Effector CD4-positive, alpha-beta T cell (primary cell): Measurements from ENCODE around the gene CHST2.
"Not testable (repeated sequence)": the region's sequence is repeated elsewhere in the genome, so short reads cannot be mapped to it uniquely, and the experiment has no call there.

Source experiments
- DNase-seq: peaks from one replicate; pipeline ENCODE4 v3.0.0-alpha.2; 2020
- total RNA-seq: gene quantifications from one replicate; lab custom pipeline; 2026; lab: John Stamatoyannopoulos, UW

Gene CHST2
- 8.6 reads per million, percentile 29 among the genes with 10 or more reads in this experiment for total RNA-seq

DNA sequence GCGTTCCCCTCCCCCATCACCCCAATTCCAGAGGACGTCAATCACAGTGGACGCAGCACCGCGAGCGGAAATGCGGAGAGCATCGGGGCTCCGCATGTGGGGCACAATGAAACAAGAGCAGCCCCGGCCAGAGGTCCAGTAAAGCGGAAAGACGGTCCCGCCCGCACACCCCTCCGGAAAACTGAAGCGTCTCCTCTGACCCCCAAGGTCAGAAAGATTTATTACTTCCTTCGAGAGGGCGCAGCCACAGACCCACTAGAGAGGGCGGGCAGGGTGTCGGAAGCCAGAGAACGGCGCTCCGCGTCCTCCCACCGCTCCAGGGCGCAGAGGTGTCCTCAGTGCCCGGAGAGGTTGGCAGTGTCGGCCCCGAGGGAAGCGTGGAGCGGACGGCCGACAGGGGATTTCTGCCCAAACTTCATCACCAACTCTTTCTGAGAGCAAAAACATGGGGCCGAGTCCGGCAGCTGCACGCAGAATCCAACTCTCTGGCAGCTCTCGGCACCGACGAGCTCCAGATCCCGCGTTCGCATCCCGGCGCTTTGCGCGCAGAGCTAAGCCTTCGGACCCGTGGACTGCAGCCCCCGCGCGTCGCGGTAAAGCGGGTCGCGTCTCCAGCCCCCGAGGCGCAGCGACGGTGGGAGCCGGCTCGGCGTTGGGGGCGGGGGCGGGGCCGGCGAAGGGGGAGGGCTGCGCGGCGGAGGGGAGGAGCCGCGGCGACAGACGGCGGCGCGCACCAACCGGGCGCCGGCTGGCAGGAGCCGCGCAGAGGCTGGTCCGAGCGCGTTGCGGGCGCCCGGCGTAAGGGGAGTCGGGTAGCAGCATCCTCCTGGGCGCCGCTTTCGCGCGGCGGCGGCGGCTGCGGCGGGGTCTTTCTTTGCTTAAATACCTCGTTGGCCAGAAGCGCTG, at the start of gene CHST2:
Gene CHST2 (plus strand): TSS at position 763 of the 906 bp plus-strand sequence. CDS start 1,046 bp downstream, outside the sequence.
- peak; percentile 45 for DNase-seq

DNA sequence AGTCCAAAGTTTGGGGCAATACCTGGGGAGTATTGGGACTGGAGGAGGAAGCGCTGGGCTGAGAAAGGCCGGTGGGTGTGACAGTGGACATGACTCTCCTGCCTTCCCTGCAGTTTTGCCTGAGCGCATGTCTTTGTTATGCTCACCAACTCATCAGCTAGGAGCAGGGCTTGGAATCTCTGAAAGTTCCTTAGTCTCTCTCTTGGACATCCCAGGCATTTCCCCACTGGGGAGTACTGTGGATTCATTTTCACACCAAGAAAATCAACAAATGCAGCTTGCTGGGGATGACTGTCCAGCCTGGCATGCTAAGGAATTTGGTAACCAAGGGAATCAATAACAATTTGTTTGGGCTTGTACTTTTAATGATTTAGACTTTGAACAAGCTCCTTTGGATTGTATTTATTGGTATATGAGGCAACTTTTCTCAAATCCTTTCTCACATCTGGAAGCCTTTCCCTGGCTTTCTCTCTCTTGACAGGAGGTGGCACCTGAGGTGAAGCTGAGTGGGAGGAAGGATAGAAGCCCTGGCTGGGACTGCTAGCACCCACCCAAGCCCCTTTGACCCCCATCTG, 48.5 kb upstream of the CHST2 start:
- no peak for DNase-seq

DNA sequence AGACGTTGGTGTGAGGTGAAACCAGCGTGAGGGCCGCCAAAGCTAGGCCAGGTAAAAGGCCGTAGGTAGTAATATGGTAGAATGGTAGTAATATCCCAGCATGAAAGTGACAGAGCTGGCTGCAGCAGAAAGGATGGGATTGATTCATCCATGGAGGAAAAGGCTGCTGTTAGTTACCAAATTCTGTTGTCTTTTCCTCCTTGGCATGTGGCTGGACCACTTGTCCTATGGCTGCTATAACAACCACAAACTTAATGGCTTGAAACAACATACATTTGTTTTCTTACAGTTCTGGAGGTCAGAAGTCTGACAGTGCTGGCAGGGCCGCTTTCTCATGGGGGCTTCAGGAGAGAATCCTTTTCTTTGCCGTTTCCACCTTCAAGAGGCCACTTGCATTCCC, 47.8 kb upstream of the CHST2 start:
- no peak for DNase-seq

DNA sequence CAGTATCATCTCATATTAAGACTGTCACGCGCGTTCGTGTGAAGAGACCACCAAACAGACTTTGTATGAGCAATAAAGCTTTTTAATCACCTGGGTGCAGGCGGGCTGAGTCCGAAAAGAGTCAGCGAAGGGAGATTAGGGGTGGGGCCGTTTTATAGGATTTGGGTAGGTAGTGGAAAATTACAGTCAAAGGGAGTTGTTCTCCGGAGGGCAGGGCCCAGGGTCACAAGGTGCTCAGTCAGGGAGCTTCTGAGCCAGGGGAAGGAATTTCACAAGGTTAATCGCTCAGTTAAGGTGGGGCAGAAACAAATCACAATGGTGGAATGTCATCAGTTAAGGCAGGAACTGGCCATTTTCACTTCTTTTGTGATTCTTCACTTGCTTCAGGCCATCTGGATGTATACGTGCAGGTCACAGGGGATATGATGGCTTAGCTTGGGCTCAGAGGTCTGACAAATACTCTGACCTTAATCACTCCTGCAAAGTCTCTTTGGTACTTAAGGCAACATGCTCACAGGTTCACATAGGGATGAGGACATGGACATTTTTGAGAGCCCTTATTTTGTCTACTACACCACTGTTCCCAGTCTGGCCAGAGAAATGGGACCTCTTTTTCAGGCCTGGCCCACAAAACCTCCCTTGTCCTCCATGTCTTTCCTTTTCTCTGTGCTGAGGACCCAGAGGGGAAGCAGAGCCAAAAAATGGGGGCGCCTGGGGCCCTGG, 47.1 kb upstream of the CHST2 start:
- not testable (repeated sequence) for DNase-seq

GRCh38 chr3:143073541-143073940, 46.0 kb upstream of the CHST2 start:
- not testable (repeated sequence) for DNase-seq

GRCh38 chr3:143073983-143074382, 45.6 kb upstream of the CHST2 start:
- not testable (repeated sequence) for DNase-seq

GRCh38 chr3:143078883-143079282, 40.7 kb upstream of the CHST2 start:
- DNase-seq: no peak

GRCh38 chr3:143080196-143080595, 39.4 kb upstream of the CHST2 start:
- DNase-seq: no peak

GRCh38 chr3:143081365-143081764, 38.2 kb upstream of the CHST2 start:
- no peak for DNase-seq

DNA sequence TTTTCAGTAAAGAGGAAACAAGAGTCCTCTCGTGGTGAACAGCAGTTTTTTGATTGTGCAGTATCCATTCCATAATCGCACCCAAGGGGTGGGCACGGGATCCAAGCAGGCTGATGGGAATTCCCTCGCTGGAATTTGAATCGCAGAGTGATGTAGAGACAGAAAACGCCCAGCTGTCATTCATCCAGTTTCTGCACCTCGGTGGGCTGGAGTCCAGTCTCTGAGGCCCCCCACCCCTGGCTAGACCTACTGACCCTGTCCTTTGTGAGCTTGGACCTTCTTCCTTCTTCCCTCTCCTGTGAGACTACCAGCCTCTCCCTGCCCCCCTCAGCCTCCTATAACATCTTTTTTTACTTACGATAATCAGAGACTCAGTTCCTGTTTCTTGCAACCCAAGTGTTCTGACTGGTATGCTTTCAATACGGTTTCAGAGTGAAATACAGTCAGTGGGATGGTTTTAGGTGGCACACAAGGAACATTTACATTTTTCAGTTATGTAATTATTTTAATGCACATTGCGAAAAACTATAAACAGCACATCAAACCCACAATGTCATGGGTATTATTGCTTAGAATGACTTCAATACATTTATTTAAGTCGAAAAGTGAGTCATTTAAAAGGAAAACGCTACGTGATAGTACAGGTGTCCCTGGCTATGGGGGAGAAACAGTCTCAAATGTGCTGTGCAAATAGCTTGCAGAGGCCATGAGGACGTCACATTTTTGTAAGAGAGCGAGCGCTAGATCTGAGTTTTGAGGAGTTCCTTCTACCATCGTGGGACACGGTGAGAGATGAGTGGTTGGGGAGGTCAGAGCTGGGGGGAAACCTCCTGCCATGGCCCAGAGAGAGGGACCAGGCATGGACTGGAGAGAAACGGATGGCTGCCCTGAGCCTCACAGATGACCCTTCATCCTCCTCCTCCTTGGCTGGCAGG, 37.5 kb upstream of the CHST2 start:
- no peak for DNase-seq

GRCh38 chr3:143083781-143084180, 35.8 kb upstream of the CHST2 start:
- no peak for DNase-seq

DNA sequence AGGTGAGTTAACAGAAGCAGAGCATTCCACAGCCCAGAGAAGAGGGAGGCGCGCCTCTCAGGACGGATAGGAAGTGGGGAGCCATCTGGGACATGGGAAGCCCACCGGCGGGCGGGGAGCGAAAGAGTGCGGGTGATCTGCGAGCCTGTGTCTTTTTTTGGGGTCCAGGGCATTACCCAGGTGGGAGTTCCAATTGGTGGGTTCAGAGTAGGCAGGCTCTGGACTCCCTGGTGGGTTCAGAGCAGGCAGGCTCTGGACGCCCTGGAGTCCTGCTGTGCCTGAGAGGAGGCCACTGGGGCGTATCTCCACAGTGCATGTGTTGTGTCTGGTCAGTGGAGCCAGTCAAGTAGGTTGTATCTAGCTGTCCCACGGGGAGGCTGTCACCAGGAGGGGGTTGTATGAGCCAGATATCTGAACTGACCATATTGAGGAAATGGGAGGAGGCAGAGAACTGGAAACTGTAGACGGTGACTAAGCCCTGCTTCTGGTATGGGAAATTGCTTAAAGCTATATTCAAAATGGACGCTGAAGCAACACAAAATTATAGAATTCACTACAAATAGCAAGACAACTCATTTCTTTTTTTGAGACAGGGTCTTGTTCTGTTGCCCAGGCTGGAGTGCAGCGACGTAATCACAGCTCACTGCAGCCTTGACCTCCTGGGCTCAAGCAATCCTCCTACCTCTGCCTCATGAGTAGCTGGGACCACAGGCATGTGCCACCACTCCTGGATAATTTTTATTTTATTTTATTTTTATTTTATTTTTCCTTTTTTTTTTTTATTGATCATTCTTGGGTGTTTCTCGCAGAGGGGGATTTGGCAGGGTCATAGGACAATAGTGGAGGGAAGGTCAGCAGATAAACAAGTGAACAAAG, 34.5 kb upstream of the CHST2 start:
- DNase-seq: no peak

GRCh38 chr3:143088835-143089234, 30.7 kb upstream of the CHST2 start:
- DNase-seq: no peak

DNA sequence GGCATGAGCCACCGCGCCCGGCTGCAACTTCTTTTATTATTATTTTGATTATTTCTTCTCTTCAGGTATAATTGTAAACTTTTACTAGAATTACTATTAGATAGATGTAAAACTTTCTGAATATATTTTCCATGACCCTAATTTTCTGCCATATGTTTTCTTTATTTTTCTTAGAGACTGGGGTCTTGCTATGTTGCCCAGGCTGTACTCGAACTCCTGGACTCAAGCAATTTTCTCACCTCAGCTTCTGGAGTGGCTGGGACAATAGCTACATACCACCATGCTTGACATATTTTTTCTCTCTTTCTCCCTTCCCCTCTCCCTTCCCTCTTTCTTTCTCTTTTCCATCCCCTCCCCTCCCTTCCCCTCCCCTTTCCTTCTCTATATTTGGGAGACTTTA, 29.6 kb upstream of the CHST2 start:
- DNase-seq: no peak

DNA sequence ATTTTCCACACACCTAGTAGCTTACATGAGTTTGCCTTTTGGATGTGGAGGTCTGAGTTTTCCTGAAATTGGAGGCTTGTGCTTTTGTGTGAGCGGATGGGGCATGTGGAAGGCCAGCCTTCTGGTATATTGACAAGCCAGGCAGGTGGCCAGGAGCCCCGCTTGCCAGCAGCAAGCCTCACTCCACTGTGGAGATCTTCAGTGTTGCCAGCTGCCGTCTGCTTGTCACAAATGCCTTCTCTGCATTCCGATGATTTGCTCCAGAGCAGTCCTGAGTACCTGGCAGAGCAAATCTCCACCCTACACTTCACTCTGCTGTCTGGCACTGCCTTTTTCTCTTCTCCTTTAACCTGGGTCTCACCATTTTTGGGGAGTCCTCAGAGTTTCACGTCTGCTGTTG, 29.1 kb upstream of the CHST2 start:
- DNase-seq: no peak

DNA sequence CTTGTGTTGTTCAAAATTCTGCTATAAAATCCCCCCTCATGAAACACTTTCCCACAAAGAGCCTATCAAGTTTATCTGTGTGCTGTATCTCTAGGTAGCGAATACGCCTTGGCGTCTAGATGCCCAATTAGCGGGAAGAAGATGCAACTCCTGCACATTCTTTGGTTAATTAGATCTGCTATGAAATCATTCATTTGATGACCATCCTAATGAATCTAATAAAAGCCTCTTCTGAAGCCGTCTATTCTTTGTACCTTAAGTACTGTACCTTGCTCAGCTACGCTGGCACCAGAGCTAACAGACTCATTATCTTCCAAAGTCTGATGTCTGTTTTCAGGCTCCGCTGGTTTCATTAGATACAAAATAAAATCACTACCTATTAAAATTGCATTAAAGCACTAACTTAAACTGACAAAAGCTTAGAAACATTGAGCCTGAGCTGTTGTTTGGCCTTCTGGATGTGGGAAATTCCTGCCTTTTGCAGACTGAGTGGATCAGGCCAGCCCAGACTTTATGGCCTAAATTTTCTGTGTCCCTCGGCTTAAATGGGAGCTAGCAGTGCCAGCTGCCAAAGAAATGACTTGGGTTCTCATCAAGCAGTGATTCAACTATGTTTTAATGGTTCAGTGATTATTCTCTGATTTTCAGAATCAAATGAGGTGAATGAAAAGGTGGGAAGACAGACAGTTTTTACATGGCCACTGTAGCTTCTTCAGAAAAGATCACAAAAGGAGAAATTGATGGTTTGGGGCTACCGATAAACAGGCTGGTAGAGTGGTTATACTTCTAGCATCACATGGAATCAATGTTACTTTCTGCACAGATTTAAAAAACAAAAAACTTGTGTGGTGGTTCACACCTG, 28.4 kb upstream of the CHST2 start:
- no peak for DNase-seq

GRCh38 chr3:143092191-143092590, 27.4 kb upstream of the CHST2 start:
- DNase-seq: no peak

DNA sequence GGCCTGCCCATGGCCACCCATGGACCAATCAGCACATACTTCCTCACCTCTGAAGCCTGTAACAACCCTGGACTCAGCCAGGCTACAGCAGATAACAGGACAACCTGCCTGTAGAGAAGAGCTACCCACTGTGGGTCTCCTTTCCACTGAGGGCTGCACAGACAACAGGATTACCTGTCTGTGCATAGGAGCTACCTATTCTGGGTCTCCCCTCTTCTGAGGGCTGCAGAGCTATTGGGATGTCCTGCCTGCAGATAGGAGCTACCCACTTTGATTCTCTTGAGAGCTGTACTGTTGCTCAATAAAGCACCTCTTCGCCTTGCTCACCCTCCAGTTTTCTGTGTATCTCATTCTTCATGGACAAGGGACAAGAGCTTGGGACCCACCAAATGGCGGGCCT, 23.8 kb upstream of the CHST2 start:
- no peak for DNase-seq

GRCh38 chr3:143098032-143098764, 21.4 kb upstream of the CHST2 start:
- no peak for DNase-seq

DNA sequence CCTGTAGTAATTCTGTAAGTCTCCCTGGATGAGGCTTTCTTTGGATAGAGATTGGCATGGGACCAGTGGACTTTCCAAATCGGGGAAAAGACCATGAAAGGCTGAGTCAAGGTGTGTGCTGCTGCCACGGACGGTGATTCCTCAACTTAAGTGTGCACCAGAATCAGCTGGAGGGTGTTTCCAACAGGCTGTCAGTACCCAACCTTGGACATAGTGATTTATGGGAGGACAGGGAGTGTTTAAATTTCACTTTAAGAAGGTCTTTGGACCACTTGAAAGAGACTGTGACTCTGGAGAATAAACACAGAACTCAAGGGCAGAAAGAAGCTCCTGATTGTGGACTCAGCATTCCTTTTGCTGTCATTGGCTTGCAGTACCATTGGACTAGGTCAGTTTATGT, 20.4 kb upstream of the CHST2 start:
- DNase-seq: no peak
